Ishikawa (cell line): ENCODE data around the gene SIMC1.

Experiments
- CEBPB ChIP-seq: IDR thresholded peaks from 2 replicates; pipeline ENCODE4 v1.6.1; 2012
- CREB1 ChIP-seq: IDR thresholded peaks from 2 replicates; pipeline ENCODE4 v1.6.1; 2012; ENCODE audit warnings: low read depth
- EGR1 ChIP-seq: IDR thresholded peaks from 2 replicates; pipeline ENCODE4 v1.6.1; 2012
- EP300 ChIP-seq: IDR thresholded peaks from 2 replicates; pipeline ENCODE4 v1.6.1; 2012; ENCODE audit warnings: borderline replicate concordance
- FOXM1 ChIP-seq: IDR thresholded peaks from 2 replicates; pipeline ENCODE4 v1.6.1; 2012; ENCODE audit warnings: low read depth, borderline replicate concordance
- NFIC ChIP-seq: IDR thresholded peaks from 2 replicates; pipeline ENCODE4 v1.6.1; 2012
- RAD21 ChIP-seq: IDR thresholded peaks from 2 replicates; pipeline ENCODE4 v1.6.1; 2012; ENCODE audit warnings: low read depth
- TAF1 ChIP-seq: IDR thresholded peaks from 2 replicates; pipeline ENCODE4 v1.6.1; 2012; ENCODE audit warnings: low read depth, mild to moderate bottlenecking
- TCF12 ChIP-seq: IDR thresholded peaks from 2 replicates; pipeline ENCODE4 v1.6.1; 2012; ENCODE audit warnings: low read depth
- TEAD4 ChIP-seq: IDR thresholded peaks from 2 replicates; pipeline ENCODE4 v1.6.1; 2012
- YY1 ChIP-seq: IDR thresholded peaks from 2 replicates; pipeline ENCODE4 v1.6.1; 2012; ENCODE audit warnings: low read depth
- ZBTB7A ChIP-seq: IDR thresholded peaks from 2 replicates; pipeline ENCODE4 v1.6.1; 2012; ENCODE audit warnings: low read depth
- TF ChIP-seq, protein P1 (sequence below): IDR thresholded peaks from 2 replicates; pipeline ENCODE4 v1.6.1; 2012
- TF ChIP-seq, protein P2 (sequence below): IDR thresholded peaks from 2 replicates; pipeline ENCODE4 v1.6.1; 2012
- TF ChIP-seq, protein P3 (sequence below): IDR thresholded peaks from 2 replicates; pipeline ENCODE4 v1.6.1; 2012; ENCODE audit warnings: low read depth, mild to moderate bottlenecking

Gene SIMC1

DNA sequence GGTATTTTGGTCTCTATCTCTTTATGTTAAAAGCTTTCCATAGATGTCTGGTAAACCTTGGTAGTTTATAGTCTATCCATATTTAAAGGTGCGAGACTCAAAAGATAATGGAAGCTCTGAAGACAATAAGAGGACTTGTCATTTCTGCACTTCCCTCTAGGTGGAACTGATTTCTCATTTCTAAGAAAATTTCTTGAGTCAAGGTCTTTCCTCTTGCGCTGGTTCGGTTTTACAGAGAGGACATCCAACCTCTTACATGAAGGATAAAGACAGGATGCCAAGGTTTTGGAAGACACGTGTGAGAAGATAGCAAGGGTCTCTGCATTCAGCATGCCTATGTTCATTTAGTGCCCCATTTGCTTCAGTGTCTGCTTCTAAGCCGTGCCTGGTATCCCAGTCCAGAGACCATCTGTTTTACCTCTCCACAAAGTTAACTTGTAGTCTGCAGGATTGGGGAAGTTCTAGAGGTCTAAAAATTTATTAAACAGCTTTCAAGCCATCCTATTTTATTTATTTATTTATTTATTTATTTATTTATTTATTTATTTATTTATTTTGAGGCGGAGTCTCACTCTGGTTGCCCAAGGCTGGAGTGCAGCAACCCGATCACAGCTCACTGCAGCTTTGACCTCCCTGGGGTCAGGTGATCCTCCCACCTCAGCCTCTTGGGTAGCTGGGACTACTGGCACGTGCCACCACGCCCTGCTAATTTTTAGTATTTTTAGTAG, 81.8 kb downstream of the SIMC1 start:
- TF ChIP-seq, protein P1, sequence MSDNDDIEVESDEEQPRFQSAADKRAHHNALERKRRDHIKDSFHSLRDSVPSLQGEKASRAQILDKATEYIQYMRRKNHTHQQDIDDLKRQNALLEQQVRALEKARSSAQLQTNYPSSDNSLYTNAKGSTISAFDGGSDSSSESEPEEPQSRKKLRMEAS: no peak
- TF ChIP-seq TEAD4: no peak
- no peak for TF ChIP-seq YY1
- TF ChIP-seq EP300: no peak
- TF ChIP-seq EGR1: no peak
- TF ChIP-seq RAD21: no peak
- no peak for TF ChIP-seq TCF12

DNA sequence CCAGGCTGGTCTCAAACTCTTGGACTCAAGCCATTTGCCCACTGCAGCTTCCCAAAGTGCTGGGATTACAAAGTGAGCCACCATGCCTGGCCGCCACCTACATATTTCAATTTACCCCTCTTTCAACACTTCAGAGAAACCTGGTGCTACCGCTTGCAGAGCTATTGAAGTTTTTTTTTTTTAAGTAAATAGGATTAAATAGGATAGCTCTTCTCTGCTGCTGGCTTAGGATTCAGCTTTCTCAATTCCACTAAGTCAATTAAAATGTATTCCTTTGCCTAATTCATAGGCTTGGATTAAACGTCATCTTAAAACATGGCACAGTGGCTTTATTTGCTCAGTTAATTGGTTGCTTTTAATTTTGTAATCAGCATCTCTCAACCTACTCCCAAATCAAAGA, 82.4 kb downstream of the SIMC1 start:
- no peak for TF ChIP-seq RAD21
- TF ChIP-seq FOXM1: no peak
- TF ChIP-seq, protein P2, sequence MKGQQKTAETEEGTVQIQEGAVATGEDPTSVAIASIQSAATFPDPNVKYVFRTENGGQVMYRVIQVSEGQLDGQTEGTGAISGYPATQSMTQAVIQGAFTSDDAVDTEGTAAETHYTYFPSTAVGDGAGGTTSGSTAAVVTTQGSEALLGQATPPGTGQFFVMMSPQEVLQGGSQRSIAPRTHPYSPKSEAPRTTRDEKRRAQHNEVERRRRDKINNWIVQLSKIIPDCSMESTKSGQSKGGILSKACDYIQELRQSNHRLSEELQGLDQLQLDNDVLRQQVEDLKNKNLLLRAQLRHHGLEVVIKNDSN: no peak
- TF ChIP-seq TEAD4: no peak
- no peak for TF ChIP-seq YY1
- no peak for TF ChIP-seq CEBPB
- TF ChIP-seq TCF12: no peak
- no peak for TF ChIP-seq CREB1
- no peak for TF ChIP-seq TAF1
- TF ChIP-seq EP300: no peak
- TF ChIP-seq NFIC: no peak
- TF ChIP-seq, protein P1: no peak
- TF ChIP-seq, protein P3, sequence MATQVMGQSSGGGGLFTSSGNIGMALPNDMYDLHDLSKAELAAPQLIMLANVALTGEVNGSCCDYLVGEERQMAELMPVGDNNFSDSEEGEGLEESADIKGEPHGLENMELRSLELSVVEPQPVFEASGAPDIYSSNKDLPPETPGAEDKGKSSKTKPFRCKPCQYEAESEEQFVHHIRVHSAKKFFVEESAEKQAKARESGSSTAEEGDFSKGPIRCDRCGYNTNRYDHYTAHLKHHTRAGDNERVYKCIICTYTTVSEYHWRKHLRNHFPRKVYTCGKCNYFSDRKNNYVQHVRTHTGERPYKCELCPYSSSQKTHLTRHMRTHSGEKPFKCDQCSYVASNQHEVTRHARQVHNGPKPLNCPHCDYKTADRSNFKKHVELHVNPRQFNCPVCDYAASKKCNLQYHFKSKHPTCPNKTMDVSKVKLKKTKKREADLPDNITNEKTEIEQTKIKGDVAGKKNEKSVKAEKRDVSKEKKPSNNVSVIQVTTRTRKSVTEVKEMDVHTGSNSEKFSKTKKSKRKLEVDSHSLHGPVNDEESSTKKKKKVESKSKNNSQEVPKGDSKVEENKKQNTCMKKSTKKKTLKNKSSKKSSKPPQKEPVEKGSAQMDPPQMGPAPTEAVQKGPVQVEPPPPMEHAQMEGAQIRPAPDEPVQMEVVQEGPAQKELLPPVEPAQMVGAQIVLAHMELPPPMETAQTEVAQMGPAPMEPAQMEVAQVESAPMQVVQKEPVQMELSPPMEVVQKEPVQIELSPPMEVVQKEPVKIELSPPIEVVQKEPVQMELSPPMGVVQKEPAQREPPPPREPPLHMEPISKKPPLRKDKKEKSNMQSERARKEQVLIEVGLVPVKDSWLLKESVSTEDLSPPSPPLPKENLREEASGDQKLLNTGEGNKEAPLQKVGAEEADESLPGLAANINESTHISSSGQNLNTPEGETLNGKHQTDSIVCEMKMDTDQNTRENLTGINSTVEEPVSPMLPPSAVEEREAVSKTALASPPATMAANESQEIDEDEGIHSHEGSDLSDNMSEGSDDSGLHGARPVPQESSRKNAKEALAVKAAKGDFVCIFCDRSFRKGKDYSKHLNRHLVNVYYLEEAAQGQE: no peak
- TF ChIP-seq ZBTB7A: no peak
- TF ChIP-seq EGR1: no peak

DNA sequence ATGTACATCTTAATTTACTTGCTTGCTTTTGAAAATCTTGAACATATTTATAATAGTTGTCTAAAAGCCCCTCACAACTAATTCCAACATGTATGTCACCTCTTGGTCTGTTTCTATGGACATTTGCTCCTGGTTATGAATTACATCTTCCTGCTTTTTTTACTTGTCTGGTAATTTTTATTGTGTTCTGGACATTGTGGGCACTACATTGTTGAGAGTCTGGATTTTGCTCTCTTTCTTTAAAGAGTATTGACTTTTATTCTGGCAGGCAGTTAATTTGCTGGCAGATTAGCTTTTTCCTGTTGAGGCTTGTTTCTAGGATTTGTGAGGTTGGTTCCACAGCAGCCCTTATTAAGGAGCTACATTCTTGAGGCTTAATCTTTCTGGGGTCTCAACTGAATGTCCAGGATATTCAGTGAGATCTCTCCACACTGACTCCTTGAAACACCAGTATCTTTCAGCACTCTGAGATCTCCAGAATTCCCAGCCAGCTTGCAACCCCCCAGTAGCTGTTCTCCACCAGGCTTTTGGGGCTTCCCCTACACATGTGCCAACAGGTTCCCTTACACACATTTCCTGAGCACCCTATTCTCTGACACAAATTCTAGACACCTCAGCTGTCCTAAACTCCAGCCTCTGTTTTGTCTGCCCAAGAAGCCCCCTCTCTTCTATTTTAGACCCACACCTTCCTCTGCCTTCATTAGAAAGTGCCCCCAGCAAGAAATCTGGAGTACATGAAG, 96.0 kb downstream of the SIMC1 start:
- TF ChIP-seq, protein P3: no peak
- TF ChIP-seq RAD21 (no peak), YY1 (no peak), ZBTB7A (no peak), TCF12 (no peak), CEBPB (no peak)

DNA sequence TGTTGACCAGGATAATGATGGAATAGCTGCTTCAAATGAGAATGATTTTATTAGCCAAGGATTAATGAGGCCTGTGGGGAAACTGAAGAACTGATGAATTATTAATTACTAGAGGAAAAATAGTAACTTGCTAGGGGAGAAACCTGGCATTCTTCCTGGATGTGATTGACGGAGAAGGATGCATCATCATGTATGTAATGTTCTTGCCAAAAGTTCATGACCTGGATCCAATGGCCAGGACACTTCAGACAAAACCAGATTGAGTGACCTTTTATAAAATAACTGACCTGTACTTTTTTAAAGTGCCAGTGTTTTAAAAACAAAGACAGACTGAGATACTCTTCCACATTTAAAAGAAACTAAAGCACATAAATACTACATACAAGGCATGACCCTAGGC, 99.7 kb downstream of the SIMC1 start:
- TF ChIP-seq, protein P2: no peak
- TF ChIP-seq CREB1 (no peak), ZBTB7A (no peak), FOXM1 (no peak), TEAD4 (no peak)
- TF ChIP-seq, protein P3: no peak
